GM12801 (cell line): ENCODE data around the gene GRAMD2B.

ENCODE experiments used
- CTCF ChIP-seq: IDR thresholded peaks from one replicate; pipeline ENCODE4 v1.5.1; 2011; ENCODE audit warnings: control low read depth; ENCODE audit not compliant: insufficient read length; ENCODE audit errors: extremely low read depth

GRAMD2B gene

GRCh38 chr5:126483156-126483555 is 59.9 kb downstream of the GRAMD2B start:
- TF ChIP-seq CTCF: no peak

GRCh38 chr5:126484253-126484652 is 61.0 kb downstream of the GRAMD2B start:
- no peak for TF ChIP-seq CTCF

- TF ChIP-seq CTCF: no peak
Observed at GRCh38 chr5:126486332-126486731, 63.1 kb downstream of the GRAMD2B start.

GRCh38 chr5:126487596-126487995 is 64.4 kb downstream of the GRAMD2B start:
- no peak for TF ChIP-seq CTCF

GRCh38 chr5:126488443-126489065 is 65.3 kb downstream of the GRAMD2B start:
- no peak for TF ChIP-seq CTCF

GRCh38 chr5:126490167-126490940 is 67.1 kb downstream of the GRAMD2B start:
- TF ChIP-seq CTCF: no peak

- no peak for TF ChIP-seq CTCF
Observed at GRCh38 chr5:126492939-126493338, 69.7 kb downstream of the GRAMD2B start.
